H1 (cell line): Measurements from ENCODE around the gene LITAF. TPM values are rescaled to one million over a fixed set of nuclear protein-coding genes. Genes with fewer than 3 reads are reported as not detected.

Source experiments
- CTCF ChIA-PET: fragments of 300-600 bp; sonication (Branson Sonifier 250); formaldehyde crosslinking; loops from one replicate; lab custom pipeline; 2021; ENCODE audit not compliant: partially characterized antibody; lab: Charles Lee
- POLR2A ChIA-PET: fragments of 300-600 bp; sonication (Branson Sonifier 250); formaldehyde crosslinking; loops from one replicate; lab custom pipeline; 2021; ENCODE audit warnings: inconsistent platforms; ENCODE audit not compliant: partially characterized antibody; lab: Charles Lee
- DNase-seq, 2 experiments: peaks; one replicate each; pipeline versions ENCODE4 v3.0.0 to v3.0.0-alpha.2; 2010 to 2022; ENCODE audit warnings: low spot score in 2 of 2, low read depth in 1 of 2, mixed read lengths in 1 of 2
- FAIRE-seq: peaks from 2 replicates; lab custom pipeline; 2011; peaks lifted over from hg19 to GRCh38; lab: Jason Lieb, UNC
- H2AFZ ChIP-seq: 2 replicates; pipeline ENCODE4 v1.8.1; 2012; ENCODE audit warnings: low read length, inconsistent platforms
- H2AK5ac ChIP-seq: 2 replicates; pipeline ENCODE4 v1.6.1; 2013; ENCODE audit warnings: low read depth, low read length
- H2BK120ac ChIP-seq: replicated peaks from 2 replicates; pipeline ENCODE3; 2013; ENCODE audit warnings: low read depth, low read length, inconsistent platforms
- H2BK12ac ChIP-seq: 2 replicates; pipeline ENCODE4 v1.6.1; 2013; ENCODE audit warnings: low read depth, low read length
- H2BK15ac ChIP-seq: 2 replicates; pipeline ENCODE4 v1.6.1; 2013; ENCODE audit warnings: low read length
- H2BK20ac ChIP-seq: 2 replicates; pipeline ENCODE4 v1.6.1; 2013; ENCODE audit warnings: low read length
- H2BK5ac ChIP-seq: 2 replicates; pipeline ENCODE4 v1.6.1; 2013; ENCODE audit warnings: low read depth, low read length
- H3K14ac ChIP-seq: 2 replicates; pipeline ENCODE4 v1.6.1; 2013; ENCODE audit warnings: inconsistent platforms; ENCODE audit not compliant: insufficient read length
- H3K18ac ChIP-seq: 2 replicates; pipeline ENCODE4 v1.6.1; 2013; ENCODE audit warnings: low read length; ENCODE audit errors: extremely low read depth
- H3K23ac ChIP-seq: 2 replicates; pipeline ENCODE4 v1.6.1; 2013; ENCODE audit warnings: inconsistent platforms; ENCODE audit not compliant: insufficient read length
- H3K23me2 ChIP-seq: 2 replicates; pipeline ENCODE4 v1.6.1; 2013; ENCODE audit warnings: low read depth, low read length
- H3K27ac ChIP-seq: 2 replicates; pipeline ENCODE4 v1.6.1; 2011; ENCODE audit warnings: low read depth, low read length, inconsistent platforms
- H3K27me3 ChIP-seq, 4 experiments: replicated peaks in 1 of 4; 1 replicate in 1 of 4; 2 replicates in 3 of 4; pipeline versions ENCODE4 v1.6.1 to v1.8.1; 2011 to 2013; ENCODE audit warnings: low read length in 3 of 4, mild to moderate bottlenecking in 3 of 4, inconsistent platforms in 2 of 4, mixed read lengths in 2 of 4, moderate library complexity in 1 of 4; ENCODE audit not compliant: control insufficient read depth in 3 of 4, insufficient read depth in 3 of 4; ENCODE audit errors: extremely low read depth in 1 of 4
- H3K36me3 ChIP-seq, 4 experiments: 2 replicates each; pipeline versions ENCODE4 v1.6.1 to v1.8.1; 2011 to 2013; ENCODE audit warnings: mild to moderate bottlenecking in 4 of 4, low read length in 3 of 4, moderate library complexity in 2 of 4, control low read depth in 1 of 4, inconsistent platforms in 1 of 4; ENCODE audit not compliant: insufficient read depth in 4 of 4, control insufficient read depth in 2 of 4
- H3K4ac ChIP-seq: replicated peaks from 2 replicates; pipeline ENCODE3; 2013; ENCODE audit warnings: low read length, low read depth, mixed read lengths, inconsistent platforms; ENCODE audit not compliant: insufficient read length
- H3K4me1 ChIP-seq, 4 experiments: replicated peaks in 1 of 4; 1 replicate in 1 of 4; 2 replicates in 3 of 4; pipeline versions ENCODE4 v1.6.1 to v1.8.1; 2011 to 2013; ENCODE audit warnings: low read length in 3 of 4, inconsistent platforms in 2 of 4, mixed read lengths in 1 of 4; ENCODE audit not compliant: insufficient read depth in 4 of 4, control insufficient read depth in 3 of 4
- H3K4me2 ChIP-seq, 2 experiments: 2 replicates each; pipeline versions ENCODE4 v1.6.1 to v1.8.1; 2011 to 2013; ENCODE audit warnings: low read depth in 2 of 2, low read length in 2 of 2, control low read depth in 1 of 2, inconsistent platforms in 1 of 2, mild to moderate bottlenecking in 1 of 2; ENCODE audit not compliant: insufficient read depth in 1 of 2
- H3K4me3 ChIP-seq, 4 experiments: fragments of 200-600, 300-600 bp in 1 of 4; sonication (generic), shearing (Covaris generic), sonication (Bioruptor Twin) in 1 of 4; 2 replicates each; pipeline versions ENCODE4 v1.5.1 to v1.8.1; 2011 to 2016; ENCODE audit warnings: low read length in 4 of 4, low read depth in 3 of 4, control low read depth in 2 of 4, inconsistent platforms in 2 of 4, mild to moderate bottlenecking in 2 of 4, mixed read lengths in 1 of 4, moderate library complexity in 1 of 4; ENCODE audit not compliant: insufficient read depth in 2 of 4; ENCODE audit errors: extremely low read depth in 1 of 4
- H3K56ac ChIP-seq: replicated peaks from 2 replicates; pipeline ENCODE3; 2013; ENCODE audit warnings: low read depth, mild to moderate bottlenecking, mixed read lengths, low read length, inconsistent platforms; ENCODE audit not compliant: insufficient read length
- H3K79me1 ChIP-seq: 2 replicates; pipeline ENCODE4 v1.6.1; 2013; ENCODE audit warnings: low read depth, low read length, control low read depth
- H3K79me2 ChIP-seq, 2 experiments: 2 replicates each; pipeline versions ENCODE4 v1.6.1 to v1.8.1; 2012 to 2013; ENCODE audit warnings: low read length in 2 of 2, mild to moderate bottlenecking in 2 of 2, inconsistent platforms in 1 of 2; ENCODE audit not compliant: insufficient read depth in 2 of 2, control insufficient read depth in 1 of 2
- H3K9ac ChIP-seq, 4 experiments: replicated peaks in 1 of 4; 1 replicate in 1 of 4; 2 replicates in 3 of 4; pipeline versions ENCODE4 v1.6.1 to v1.8.1; 2011 to 2013; ENCODE audit warnings: low read depth in 3 of 4, low read length in 3 of 4, control low read depth in 2 of 4, mild to moderate bottlenecking in 2 of 4, moderate library complexity in 2 of 4, inconsistent platforms in 1 of 4; ENCODE audit errors: extremely low read depth in 1 of 4
- H3K9me3 ChIP-seq, 2 experiments: 2 replicates each; pipeline versions ENCODE4 v1.6.1 to v1.8.1; 2012 to 2013; ENCODE audit warnings: mild to moderate bottlenecking in 2 of 2, moderate library complexity in 2 of 2, control low read depth in 1 of 2, inconsistent platforms in 1 of 2, low read depth in 1 of 2, low read length in 1 of 2, mixed read lengths in 1 of 2; ENCODE audit not compliant: insufficient read depth in 2 of 2
- H4K20me1 ChIP-seq, 2 experiments: replicated peaks in 1 of 2; 2 replicates each; pipeline versions ENCODE3 to v1.8.1; 2011 to 2013; ENCODE audit warnings: inconsistent platforms in 2 of 2, low read length in 2 of 2, mild to moderate bottlenecking in 1 of 2; ENCODE audit not compliant: insufficient read depth in 2 of 2, control insufficient read depth in 1 of 2
- H4K5ac ChIP-seq: 2 replicates; pipeline ENCODE4 v1.6.1; 2013; ENCODE audit warnings: low read length, low read depth, mixed read lengths, inconsistent platforms; ENCODE audit not compliant: insufficient read length
- H4K8ac ChIP-seq: 2 replicates; pipeline ENCODE4 v1.8.0; 2013; ENCODE audit warnings: mild to moderate bottlenecking, moderate library complexity, low read length, inconsistent platforms; ENCODE audit not compliant: insufficient read depth; ENCODE audit errors: extremely low read depth
- H4K91ac ChIP-seq: replicated peaks from 2 replicates; pipeline ENCODE3; 2013; ENCODE audit warnings: low read length, mixed read lengths, inconsistent platforms; ENCODE audit not compliant: insufficient read length
- ASH2L ChIP-seq: fragments of 200-600, 300-600 bp; sonication (generic); IDR thresholded peaks from one replicate; pipeline ENCODE4 v1.7.1; 2017; ENCODE audit warnings: low read length
- BCL11A ChIP-seq, 2 experiments: IDR thresholded peaks; one replicate each; pipeline ENCODE4 v1.6.1; 2011; ENCODE audit warnings: low read depth in 2 of 2, low read length in 2 of 2, mild to moderate bottlenecking in 2 of 2
- CHD2 ChIP-seq: IDR thresholded peaks from 2 replicates; pipeline ENCODE4 v1.6.1; 2012; ENCODE audit warnings: low read length, improper control_type of control experiment
- HDAC2 ChIP-seq, 2 experiments: fragments of 300-600 bp in 1 of 2; sonication (generic) in 1 of 2; IDR thresholded peaks; 2 replicates each; pipeline ENCODE4 v1.6.1; 2011 to 2012; ENCODE audit warnings: low read depth in 2 of 2, low read length in 2 of 2, mild to moderate bottlenecking in 2 of 2, moderate library complexity in 2 of 2, borderline replicate concordance in 1 of 2, inconsistent platforms in 1 of 2
- JUND ChIP-seq: IDR thresholded peaks from 2 replicates; pipeline ENCODE4 v1.6.1; 2011; ENCODE audit warnings: mild to moderate bottlenecking, improper control_type of control experiment, low read length
- MAFK ChIP-seq: IDR thresholded peaks from 2 replicates; pipeline ENCODE4 v1.6.1; 2012; ENCODE audit warnings: low read depth, mild to moderate bottlenecking, improper control_type of control experiment, low read length
- POU5F1 ChIP-seq: IDR thresholded peaks from 2 replicates; pipeline ENCODE4 v1.6.1; 2011; ENCODE audit warnings: low read depth, mild to moderate bottlenecking, low read length, moderate library complexity
- RFX5 ChIP-seq: IDR thresholded peaks from 2 replicates; pipeline ENCODE4 v1.6.1; 2011; ENCODE audit warnings: low read depth, low read length, improper control_type of control experiment, borderline replicate concordance
- SIRT6 ChIP-seq: IDR thresholded peaks from one replicate; pipeline ENCODE4 v1.7.1; 2012; ENCODE audit warnings: low read length, inconsistent platforms
- SIX5 ChIP-seq: IDR thresholded peaks from 2 replicates; pipeline ENCODE4 v1.6.1; 2011; ENCODE audit warnings: mild to moderate bottlenecking, low read depth, low read length
- SUZ12 ChIP-seq: fragments of 200-600 bp; sonication (generic); IDR thresholded peaks from 2 replicates; pipeline ENCODE4 v1.6.1; 2012; ENCODE audit warnings: mild to moderate bottlenecking, inconsistent platforms, low read length, moderate library complexity, mixed read lengths
- TAF1 ChIP-seq: IDR thresholded peaks from 2 replicates; pipeline ENCODE4 v1.6.1; 2011; ENCODE audit warnings: mild to moderate bottlenecking, low read depth, low read length
- WGBS, 2 experiments: shearing (Covaris generic) in 1 of 2; methylation state at CpG; one replicate each; pipeline versions ENCODE4 v1.1.6 to v1.1.7; 2013 to 2015; ENCODE audit warnings: low lambda C conversion rate in 2 of 2, mixed read lengths in 2 of 2, inconsistent platforms in 1 of 2, low coverage in 1 of 2, missing lambda C conversion rate in 1 of 2; ENCODE audit not compliant: insufficient replicate concordance in 2 of 2, insufficient coverage in 1 of 2, insufficient read length in 1 of 2; ENCODE audit errors: extremely low coverage in 1 of 2, missing lambda C conversion rate in 1 of 2; 5-methylcytosine and 5-hydroxymethylcytosine counted together
- polyA plus RNA-seq, 7 experiments: library from polyadenylated mRNA; depleted of rRNA in 3 of 7; stranded (reverse) in 5 of 7; unstranded in 2 of 7; fragments of >200 nt in 5 of 7; fragments of 200-250 nt in 2 of 7; gene quantifications; 1 replicate in 5 of 7; 2 replicates in 1 of 7; 4 replicates in 1 of 7; pipeline versions ENCODE4 v1.2.1 to v1.2.3, GENCODE V29; 2011 to 2013; ENCODE audit warnings: missing spikeins in 2 of 7, mixed read lengths in 2 of 7
- total RNA-seq: library from RNA; stranded (reverse); fragmentation: NEBNext Ultra II Directional; extraction: Animal tissue kit (Norgen Biotek cat#: 25700); gene quantifications from 2 replicates; pipeline ENCODE4 v1.2.1, GENCODE V29; 2021
- TF ChIP-seq, protein P1 (sequence below): IDR thresholded peaks from 2 replicates; pipeline ENCODE4 v1.6.1; 2012; ENCODE audit warnings: low read length, inconsistent platforms

LITAF gene
- total and polyA plus RNA-seq, 2 of the 8 experiments (the other 6 are each of a cell fraction or from before 2014, with no cell fraction given), result 165 to 205 TPM

DNA sequence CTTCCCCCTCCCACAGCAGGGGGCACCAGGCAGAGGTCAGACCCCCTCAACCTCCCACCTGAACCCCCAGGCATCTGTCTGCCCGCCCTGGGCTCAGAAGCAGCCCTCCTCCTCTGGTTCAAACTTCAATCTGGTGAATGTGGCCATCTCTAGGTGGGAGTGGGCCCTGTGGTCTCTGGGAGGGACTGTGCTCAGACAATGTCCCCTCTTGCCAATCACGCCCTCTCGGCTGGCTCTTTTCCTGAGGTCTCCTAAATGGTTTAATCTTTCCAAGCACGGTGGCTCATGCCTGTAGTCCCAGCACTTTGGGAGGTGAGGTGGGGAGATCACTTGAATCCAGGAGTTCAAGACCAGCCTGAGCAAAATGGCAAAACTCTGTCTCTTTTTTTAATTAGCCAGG, 15.2 kb downstream of the LITAF start:
- Histone ChIP-seq H4K91ac (no peak overlapping the region), H3K36me3 (peaks cover 0 to 6% (median 0%) of the 10 kb centered on the region in 4 experiments; a peak in 2 of 8 replicates), H4K20me1 (peaks cover 0 to 23% of the 10 kb centered on the region in 2 experiments), H3K4ac (no peak overlapping the region), H2BK120ac (no peak overlapping the region), H3K4me1 (peaks cover 3 to 9% (median 5%) of the 10 kb centered on the region in 4 experiments; a peak in 6 of 7 replicates), H2BK20ac (no peak overlapping the region), H3K56ac (no peak overlapping the region), H3K23ac (no peak overlapping the region), H4K5ac (no peak overlapping the region), H3K27me3 (no peaks in the 10 kb centered on the region), H2BK12ac (no peak overlapping the region), H2AK5ac (no peak overlapping the region), H3K18ac (no peak overlapping the region), H2BK5ac (no peak overlapping the region; the same call in 1 of the 2 replicates), H3K14ac (no peak overlapping the region), H3K9me3 (no peaks in the 10 kb centered on the region), H4K8ac (no peak overlapping the region), H3K79me2 (peaks cover 22 to 93% of the 10 kb centered on the region in 2 experiments), H3K79me1 (peaks cover 19% of the 10 kb centered on the region), H3K4me3 (no peak overlapping the region), H3K4me2 (no peak overlapping the region), H2AFZ (no peak overlapping the region), H3K9ac (no peak overlapping the region; a peak in 1 of 7 replicates), H3K27ac (no peak overlapping the region), H2BK15ac (no peak overlapping the region), H3K23me2 (no peaks in the 10 kb centered on the region)
- POLR2A ChIA-PET, result interaction anchor here (1.7 kb wide), 1 partner anchor 16 kb away, joined by 6 read pairs; the partner anchor contains the start of gene LITAF
- CTCF ChIA-PET, result interaction anchor here (0.7 to 2.2 kb wide), 4 partner anchors 37 to 405 kb away, joined by 3 to 8 read pairs (median 3); no protein-coding TSS in a partner anchor
- no peak for FAIRE-seq
- WGBS, 2 experiments, result 67% methylated on average over 4 of the region's 4 CpGs; no CpG with 5 or more reads in 1 of the 2 experiments
- DNase-seq, result no peak
- TF ChIP-seq BCL11A (IDR thresholded peaks at IDR 0.05; ENCODE audit: low read depth in 2 of 2, low read length in 2 of 2) (no peak), JUND (no peak), CHD2 (no peak), RFX5 (no peak), MAFK (no peak), SUZ12 (no peak), ASH2L (no peak), HDAC2 (IDR thresholded peaks at IDR 0.05; ENCODE audit: borderline replicate concordance in 1 of 2, low read depth in 2 of 2, low read length in 2 of 2) (no peak), POU5F1 (no peak), TAF1 (no peak), SIRT6 (no peak), SIX5 (no peak)
- TF ChIP-seq, protein P1, sequence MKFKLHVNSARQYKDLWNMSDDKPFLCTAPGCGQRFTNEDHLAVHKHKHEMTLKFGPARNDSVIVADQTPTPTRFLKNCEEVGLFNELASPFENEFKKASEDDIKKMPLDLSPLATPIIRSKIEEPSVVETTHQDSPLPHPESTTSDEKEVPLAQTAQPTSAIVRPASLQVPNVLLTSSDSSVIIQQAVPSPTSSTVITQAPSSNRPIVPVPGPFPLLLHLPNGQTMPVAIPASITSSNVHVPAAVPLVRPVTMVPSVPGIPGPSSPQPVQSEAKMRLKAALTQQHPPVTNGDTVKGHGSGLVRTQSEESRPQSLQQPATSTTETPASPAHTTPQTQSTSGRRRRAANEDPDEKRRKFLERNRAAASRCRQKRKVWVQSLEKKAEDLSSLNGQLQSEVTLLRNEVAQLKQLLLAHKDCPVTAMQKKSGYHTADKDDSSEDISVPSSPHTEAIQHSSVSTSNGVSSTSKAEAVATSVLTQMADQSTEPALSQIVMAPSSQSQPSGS, result no peak
